HG02840 (cell line): ENCODE data around the gene HDGFL3.
"Not testable (repeated sequence)": the region's sequence is repeated elsewhere in the genome, so short reads cannot be mapped to it uniquely, and the experiment has no call there.

Experiments used
- ATAC-seq: cut with Tn5 transposase; IDR thresholded peaks from one replicate; pipeline ENCODE4 v1.9.1; 2021; ENCODE audit warnings: mild to moderate bottlenecking, moderate library complexity, moderate number of reproducible peaks; ENCODE audit not compliant: unreplicated experiment, low FRiP score

HDGFL3 gene

DNA sequence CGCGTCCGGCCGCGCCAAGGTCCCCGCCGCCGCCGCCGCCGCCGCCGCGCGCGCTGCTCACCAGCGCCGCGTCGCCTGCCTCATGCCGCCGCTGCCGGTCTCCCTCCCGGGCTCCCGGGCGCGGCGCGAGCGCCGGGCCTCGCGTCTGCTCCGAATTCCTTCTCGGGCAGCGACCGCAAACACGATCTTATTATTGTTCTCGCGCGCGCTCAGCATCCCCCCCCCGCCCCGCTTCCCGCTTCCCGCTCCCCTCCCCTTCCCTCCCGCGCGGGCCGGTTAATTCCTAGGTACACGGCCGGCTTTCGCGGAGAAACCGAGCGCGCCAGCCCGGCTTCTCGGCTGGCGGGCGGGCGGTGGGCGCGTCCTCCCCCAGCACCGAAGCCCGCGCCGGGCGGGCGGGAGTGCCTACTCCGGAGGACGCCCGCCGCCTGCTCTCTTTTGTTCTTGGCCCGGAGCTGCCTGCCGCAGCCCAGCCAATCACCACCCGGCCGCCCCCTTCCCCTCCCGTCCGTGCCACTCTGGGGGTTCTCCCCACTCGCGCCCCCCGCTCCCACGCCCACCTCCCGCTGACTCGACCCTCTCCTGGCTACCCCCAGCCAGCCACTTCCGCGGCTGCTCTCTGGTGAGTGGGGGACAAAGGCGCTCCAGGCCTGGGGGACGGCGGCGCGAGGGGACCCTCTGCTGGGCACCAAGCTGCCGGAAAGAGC lies at the start of gene HDGFL3:
TSS of gene HDGFL3 (minus strand) at position 164 of the 707 bp plus-strand sequence. CDS start 409 bp downstream, outside the sequence.
- ATAC-seq: no peak

DNA sequence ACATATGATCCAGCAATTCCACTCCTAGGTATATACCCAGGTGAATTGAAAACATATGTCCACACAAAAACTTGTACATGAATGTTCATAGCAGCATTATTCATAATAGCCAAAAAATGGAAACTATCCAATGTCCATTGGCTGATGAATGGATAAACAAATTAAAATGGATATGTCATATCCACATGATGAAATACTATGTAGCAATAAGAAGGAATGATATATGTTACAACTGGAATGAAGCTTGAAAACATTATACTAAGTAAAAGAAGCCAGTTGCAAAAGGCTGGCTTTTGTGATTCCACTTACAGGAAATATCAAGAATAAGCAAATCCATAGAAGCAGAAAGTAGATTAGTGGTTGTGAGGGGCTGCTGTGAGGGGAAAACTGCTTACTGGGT lies 43.2 kb upstream of the HDGFL3 start:
- no peak for ATAC-seq

DNA sequence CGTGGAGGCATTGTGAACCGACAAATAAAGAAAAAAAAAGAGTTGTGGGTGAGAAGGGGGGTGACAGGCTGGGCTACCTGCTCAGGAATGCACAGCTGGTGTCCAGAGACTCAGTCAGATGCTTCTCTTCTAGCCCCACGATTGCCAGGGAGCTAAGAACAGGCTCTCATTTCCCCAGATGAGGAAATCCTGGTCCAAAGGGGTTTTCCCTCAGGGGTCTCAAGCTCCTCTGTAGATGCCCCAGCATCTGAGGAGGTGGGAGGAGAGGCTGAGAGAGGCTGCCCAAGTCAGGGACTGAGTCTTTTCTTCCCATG lies 41.4 kb upstream of the HDGFL3 start:
- no peak for ATAC-seq

DNA sequence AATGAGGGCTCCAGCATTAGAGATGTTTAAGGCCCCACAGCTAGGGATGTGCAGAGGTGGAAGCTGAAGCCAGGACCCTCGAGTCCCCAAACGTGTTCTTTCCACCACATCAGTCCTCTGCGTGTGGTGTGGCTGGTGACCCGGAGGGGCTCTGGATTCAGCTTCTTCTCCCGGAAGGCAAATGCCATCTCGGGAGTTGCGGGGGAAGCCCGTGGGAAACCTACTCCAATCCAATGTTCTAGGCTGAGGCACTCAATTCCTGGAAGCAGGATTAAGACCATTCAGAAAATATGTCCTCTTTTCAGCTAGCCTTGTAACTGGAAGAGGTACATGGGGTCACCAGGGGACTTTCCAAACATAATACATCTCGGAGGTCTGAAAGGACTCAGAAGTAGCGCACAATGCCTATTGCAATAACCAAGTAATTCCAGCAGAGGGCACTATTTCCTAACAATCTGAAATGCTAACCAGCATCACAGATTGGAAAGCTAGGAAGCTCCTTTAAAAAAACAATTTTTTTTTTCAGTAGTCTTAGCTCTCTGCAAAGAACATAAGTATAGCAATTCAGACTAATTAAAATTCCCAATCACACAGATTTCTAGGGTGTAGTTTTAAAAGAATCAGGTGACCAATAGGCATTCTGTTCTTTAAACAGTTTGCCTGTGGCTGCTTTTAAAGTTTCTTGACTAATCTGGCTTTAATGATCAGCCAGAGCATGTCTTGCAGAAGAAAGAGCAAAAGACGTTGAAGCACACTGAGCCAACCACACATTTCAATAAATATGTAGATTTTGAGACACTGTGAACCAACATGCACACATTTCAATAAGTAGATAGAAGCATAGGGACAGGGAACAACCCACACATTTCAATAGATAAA lies 40.8 kb upstream of the HDGFL3 start:
- ATAC-seq: no peak

DNA sequence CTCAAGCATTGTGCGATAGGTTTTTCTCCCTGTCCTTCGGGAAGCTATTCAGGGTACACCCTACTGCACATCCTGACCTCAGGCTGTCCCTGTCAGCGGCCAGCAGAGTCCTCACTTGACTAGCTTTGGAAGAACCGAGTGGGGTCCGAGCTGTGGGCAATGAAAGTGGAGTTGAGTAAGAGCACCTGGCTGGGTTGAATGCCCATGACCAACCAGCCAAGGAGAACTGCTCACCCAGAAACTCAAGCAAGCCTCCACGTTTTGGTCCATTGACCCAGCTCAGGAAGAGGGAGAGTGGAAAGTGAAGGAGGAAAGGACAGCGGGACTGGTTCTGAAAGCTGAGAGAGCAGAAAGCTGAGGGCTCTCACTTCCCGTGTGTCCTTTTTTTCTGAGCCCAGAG lies 36.0 kb upstream of the HDGFL3 start:
- ATAC-seq: no peak

DNA sequence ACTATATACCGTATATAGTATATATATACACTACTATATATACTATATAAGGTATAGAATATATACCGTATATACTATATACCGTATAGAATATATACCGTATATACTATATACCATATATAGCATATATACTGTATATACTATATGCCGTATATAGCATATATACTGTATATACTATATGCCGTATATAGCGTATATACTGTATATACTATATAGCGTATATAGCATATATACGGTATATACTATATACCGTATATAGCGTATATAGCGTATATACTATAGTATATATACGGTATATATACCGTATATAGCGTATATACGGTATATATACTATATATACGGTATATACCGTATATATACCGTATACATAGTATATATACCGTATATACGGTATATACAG lies 22.6 kb upstream of the HDGFL3 start:
- no peak for ATAC-seq

DNA sequence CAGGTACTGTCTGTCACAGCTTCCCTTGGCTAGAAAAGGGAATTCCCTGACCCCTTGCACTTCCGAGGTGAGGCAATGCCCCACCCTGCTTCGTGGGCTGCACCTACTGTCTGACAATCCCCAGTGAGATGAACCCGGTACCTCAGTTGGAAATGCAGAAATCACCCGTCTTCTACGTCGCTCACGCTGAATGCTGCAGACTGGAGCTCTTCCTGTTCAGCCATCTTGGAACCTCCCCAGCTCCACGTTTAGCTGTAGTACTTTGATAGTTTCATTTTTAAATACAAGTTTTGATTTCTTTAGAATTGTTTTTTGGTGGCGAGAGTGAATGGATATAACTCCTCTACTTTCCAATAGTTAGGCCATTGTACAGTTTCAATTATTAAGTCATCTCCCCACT lies 17.8 kb upstream of the HDGFL3 start:
- ATAC-seq: no peak

DNA sequence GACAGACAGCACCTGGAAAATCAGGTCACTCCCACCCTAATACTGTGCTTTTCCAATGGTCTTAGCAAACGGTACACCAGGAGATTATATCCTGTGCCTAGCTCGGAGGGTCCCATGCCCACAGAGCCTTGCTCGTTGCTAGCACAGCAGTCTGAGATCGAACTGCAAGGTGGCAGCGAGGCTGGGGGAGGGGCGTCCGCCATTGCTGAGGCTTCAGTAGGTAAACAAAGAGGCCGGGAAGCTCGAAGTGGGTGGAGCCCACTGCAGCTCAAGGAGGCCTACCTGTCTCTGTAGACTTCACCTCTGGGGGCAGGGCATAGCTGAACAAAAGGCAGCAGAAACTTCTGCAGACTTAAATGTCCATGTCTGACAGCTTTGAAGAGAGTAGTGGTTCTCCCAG lies 14.2 kb upstream of the HDGFL3 start:
- not testable (repeated sequence) for ATAC-seq

DNA sequence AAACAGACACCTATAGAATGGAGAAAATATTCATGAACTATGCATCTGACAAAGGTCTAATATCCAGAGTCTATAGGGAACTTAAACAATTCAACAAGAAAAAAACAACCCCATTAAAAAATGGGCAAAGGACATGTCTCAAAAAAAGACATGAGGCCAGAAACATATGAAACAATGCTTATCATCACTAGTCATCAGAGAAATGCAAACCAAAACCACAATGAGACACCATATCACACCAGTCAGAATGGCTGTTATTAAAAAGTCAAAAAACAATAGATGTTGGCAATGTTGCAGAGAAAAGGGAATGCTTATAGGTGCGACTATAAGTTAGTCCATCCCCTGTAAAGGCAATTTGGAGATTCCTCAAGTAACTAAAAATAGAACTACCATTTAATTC lies 11.4 kb upstream of the HDGFL3 start:
- ATAC-seq: no peak

DNA sequence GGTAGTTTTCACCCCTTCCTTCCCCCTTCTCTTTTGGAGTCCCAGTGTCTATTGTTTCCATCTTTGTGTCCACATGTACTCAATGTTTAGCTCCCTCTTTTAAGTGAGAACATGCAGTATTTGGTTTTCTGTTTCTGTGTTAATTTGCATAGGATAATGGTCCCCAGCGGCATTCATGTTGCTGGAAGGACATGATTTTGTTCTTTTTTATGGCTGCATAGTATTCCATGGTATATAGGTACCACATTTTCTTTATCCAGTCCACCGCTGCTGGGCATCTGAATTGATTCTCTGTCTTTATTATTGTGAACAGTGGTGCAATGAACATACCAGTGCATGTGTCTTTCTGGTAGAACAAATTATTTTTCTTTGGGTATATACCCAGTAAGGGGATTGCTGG lies 7.7 kb upstream of the HDGFL3 start:
- ATAC-seq: no peak

DNA sequence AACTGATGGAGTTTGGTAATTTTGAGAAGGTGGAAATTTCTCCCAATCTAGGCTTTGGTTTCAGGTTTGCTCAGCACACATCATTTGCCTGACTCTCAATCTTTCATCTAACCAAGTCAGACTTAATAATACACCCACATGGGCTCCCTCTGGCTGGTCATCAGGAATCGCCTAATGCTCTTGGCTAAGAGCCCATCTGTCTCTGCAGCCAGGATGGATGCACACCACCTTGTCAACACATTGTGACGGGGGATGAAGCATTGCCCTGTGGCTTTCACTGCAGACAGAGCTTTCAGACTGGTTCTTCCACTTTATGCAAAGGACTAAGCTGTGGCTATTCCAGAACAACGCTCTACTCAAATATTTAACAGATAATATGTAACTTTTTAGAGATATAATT lies 3.0 kb upstream of the HDGFL3 start:
- ATAC-seq: no peak

DNA sequence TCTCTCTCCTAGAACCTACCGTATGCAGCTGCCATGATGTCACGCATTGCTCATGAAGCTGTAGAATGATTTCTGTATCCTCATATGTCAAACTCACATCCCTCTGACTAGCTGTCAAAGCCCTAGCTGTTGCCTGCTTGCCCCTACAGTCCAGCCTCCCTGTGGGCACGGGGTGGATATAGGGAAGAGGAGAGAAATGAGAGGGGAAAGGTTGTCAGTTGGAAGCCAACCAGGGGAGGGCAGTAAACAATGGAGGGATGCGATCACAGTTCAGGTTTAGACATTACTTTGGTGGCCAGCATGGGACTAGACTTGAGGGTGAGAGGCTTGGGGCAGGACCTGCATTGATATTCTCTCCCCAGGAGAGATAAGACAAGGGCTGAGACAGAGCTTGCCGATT lies 1.7 kb upstream of the HDGFL3 start:
- no peak for ATAC-seq

DNA sequence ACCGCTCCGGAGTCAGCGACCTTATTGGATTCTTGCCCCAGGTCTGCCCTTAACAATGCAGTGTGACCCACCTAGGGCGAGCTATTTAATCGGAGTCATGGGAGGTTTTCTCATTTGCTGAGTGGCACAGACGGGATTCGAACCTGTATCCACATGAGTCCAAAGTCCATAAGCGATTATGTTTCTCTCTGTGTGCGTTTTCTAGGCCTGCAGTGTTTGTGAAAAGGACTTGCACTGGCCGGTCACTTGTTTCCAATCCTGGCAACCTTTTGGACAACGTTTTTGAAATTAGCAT lies 691 bp upstream of the HDGFL3 start:
- no peak for ATAC-seq

DNA sequence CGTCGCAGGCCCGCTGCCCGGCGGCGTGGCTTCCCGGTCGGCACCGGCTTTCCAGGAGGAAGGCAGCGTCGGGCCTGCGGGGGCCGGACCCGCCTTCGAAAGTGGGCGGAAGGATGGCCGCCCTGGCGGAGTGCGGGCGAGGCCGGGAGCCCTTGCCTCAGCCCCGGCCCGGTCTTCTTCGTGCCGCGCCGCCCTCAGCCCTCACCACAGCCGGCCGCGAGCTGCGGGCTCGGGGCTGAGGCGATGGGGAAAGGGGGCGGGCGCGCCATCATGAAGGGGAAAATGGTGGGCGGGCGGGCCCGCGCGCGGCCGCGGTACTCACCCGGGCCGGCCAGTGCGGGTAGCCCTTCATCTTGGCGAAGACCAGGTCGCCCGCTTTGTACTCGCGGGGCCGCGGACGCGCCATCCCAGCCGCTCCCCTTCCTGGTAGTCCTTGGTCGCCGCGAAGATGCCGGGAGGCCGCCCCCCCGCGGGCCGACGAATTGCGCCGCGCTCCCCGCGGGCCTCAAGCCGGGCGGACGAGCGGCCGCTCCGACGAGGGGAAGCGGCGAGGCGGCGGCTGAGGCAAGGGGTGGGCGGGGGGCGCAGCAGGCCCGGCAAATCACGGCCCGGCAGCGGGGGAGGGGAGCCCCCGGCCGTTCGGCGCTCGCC lies 489 bp downstream of the HDGFL3 start:
- ATAC-seq: no peak

DNA sequence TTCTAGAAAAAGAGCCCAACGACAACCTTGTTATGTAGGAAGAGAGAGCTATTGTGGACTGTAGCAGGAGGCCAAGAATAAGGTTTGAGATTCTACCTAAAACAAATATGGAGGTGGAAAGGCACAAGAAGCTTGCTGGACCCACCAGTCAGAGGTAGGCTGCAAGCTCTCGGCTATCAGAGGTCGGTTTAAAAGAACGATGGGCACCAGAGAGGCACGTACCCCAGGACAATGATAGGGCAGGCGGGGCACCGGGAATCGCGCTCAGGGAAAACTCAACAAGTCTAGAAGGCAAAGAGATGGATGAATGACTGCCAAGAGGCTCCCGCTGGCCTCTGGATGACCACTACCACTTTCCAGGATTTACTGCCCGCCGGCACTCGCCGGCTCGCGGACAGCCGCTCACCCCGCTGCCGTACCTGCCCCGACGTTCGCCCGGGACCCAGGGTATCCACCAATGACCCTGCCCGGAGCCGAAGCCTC lies 1.1 kb downstream of the HDGFL3 start:
- ATAC-seq: no peak

DNA sequence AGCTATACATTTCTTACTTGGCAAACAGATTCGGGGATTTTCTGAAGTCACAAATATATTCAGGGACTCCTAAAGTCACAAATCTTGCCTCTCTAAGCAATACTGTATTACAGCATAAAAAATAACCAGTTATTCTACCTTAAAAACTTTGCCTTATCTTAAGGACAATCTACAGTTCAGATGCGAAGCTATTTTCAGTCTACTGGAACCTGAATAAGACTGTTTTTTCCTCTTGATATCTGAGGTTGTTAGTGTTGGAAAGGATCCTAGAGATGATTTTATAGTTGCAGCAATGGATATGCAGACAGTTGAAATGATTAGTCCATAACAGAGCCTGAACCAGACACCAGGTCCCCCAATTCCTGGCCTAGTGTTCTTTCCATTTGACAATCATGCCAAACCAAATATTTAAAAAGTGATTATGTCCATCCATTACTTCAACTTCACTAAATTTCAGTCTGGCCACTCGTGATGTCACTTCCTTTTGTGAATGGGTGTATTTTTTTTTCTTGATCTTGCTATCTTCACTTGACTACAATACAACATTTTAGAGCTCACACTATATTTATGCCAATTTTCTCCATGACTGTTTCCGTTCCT lies 1.8 kb downstream of the HDGFL3 start:
- ATAC-seq: no peak

DNA sequence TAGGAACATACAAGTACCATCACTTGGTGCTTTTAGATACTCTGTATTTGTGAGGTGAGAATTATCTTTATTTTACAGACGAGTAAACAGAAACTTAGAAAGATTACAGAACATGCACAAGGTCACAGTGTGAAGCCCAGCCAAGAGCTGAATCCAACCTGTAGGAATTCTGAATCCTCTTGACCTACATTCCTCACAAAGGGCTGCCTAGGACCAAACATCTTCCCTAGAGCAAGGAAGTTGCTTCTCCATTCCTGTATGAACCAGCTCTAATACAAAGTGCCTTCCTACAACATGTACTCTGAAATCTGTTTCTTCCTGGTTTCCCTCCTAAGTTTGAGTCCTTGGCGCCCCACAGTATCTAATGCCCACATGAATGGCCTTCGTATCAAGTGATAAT lies 2.9 kb downstream of the HDGFL3 start:
- no peak for ATAC-seq

DNA sequence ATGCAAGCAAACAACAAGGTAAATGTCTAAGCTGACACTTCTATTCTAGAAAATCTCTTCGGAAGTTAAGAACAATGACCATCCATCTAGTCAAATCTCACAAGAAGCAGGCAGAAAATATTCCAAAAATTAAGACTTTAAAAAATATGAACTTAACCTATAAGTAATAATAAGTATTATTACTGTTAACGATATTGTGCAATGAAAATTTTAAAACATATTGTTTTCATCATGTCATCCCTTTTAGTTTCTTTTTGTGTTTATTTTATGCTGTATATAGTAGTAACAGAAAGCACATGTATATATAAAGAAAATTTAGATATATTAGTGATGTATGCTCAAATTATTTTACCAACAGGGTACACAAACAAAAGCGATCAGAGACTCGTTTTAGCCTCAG lies 4.1 kb downstream of the HDGFL3 start:
- no peak for ATAC-seq

DNA sequence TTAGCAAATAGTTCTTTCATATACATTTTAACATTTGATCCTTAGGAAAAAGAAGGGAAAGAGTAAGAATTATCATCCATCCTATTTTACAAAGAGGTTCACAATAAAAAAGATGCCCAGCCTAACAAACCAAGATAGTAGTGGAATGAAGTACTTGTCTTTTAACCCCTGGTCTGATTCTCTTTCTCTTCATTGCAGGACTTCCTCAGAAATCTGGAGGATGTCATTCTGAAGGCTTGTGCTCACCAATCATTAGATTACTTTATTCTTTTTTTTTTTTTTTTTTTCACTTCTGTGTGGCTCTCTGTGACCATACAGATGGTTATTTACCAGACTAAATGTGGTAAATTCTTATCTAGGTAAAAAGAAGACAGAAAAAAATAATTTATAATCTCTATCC lies 7.0 kb downstream of the HDGFL3 start:
- no peak for ATAC-seq

DNA sequence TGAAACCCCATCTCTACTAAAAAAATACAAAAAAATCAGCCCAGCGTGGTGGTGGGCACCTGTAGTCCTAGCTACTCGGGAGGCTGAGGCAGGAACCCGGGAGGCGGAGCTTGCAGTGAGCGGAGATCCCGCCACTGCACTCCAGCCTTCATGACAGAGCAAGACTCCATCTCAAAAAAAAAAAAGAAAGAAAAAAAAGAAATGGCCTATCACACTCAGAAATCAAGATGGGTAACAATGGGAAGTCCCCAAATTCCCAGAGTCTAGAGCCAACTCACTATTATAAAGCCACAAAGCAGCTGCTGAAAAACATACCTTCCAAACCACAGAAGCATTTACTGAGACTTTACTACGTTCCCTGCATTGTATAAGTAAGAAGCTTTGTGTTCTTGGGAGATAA lies 7.5 kb downstream of the HDGFL3 start:
- ATAC-seq: no peak

DNA sequence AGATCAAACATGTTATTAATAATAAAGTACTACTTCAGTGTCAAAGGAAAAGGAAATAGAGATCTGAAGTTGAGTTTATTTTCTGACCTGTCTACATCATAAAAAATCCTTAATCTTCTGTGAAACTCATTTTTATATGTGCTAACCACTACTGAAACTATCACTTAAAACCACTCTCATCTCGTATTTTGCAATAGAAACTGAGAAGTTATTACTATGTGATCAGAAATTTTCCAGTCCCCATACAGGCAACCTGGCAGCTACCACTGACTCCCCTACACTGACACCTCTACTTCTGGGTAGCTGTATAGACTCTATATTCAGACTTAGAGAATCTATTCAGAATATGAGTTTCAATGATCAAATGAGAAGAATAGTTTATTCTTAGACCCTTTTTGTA lies 8.3 kb downstream of the HDGFL3 start:
- peak; percentile 83 for ATAC-seq
